PC-3 (cell line): ENCODE results near the gene PLPPR2. TPM values are rescaled to one million over a fixed set of nuclear protein-coding genes. Genes with fewer than 3 reads are reported as not detected.

Experiments used
- ATAC-seq: fragments of 200-7000 bp; cut with Tn5 transposase; 2 replicates; pipeline ENCODE4 v1.9.1; 2020; ENCODE audit warnings: mild to moderate bottlenecking, moderate library complexity
- BruUV-seq: library from RNA; stranded (reverse); fragments of 400-500 nt; replicated peaks from 2 replicates; lab custom pipeline; 2021; lab: Mats Ljungman, UMichigan
- CTCF ChIA-PET: fragments of 300-600 bp; sonication (Branson Sonifier 250); formaldehyde crosslinking; loops from one replicate; lab custom pipeline; 2022; ENCODE audit warnings: antibody characterized with exemption; lab: Charles Lee
- POLR2A ChIA-PET: fragments of 300-600 bp; sonication (Branson Sonifier 250); formaldehyde crosslinking; loops from one replicate; lab custom pipeline; 2022; ENCODE audit warnings: antibody characterized with exemption; ENCODE audit not compliant: unreplicated experiment; lab: Charles Lee
- DNase-seq: peaks from one replicate; pipeline ENCODE4 v3.0.0-alpha.2; 2015
- H2AFZ ChIP-seq: fragments of 300-600 bp; sonication (generic); 2 replicates; pipeline ENCODE4 v1.6.0; 2016; ENCODE audit warnings: antibody characterized with exemption, low read length
- H3F3A ChIP-seq: fragments of 300-600 bp; sonication (generic); one replicate; pipeline ENCODE4 v1.6.0; 2017; ENCODE audit warnings: antibody characterized with exemption, low read length, control low read depth, mild to moderate bottlenecking; ENCODE audit not compliant: unreplicated experiment
- H3K27ac ChIP-seq: fragments of 300-600 bp; sonication (generic); 2 replicates; pipeline ENCODE4 v1.5.1; 2016; ENCODE audit warnings: mild to moderate bottlenecking, low read length
- H3K27me3 ChIP-seq: fragments of 300-600 bp; sonication (generic); 2 replicates; pipeline ENCODE4 v1.6.1; 2016; ENCODE audit warnings: low read length, mixed read lengths
- H3K36me3 ChIP-seq: fragments of 300-600 bp; sonication (generic); 2 replicates; pipeline ENCODE4 v1.6.1; 2016; ENCODE audit warnings: low read depth, mixed run types, low read length, mixed read lengths
- H3K4me1 ChIP-seq: fragments of 300-600 bp; sonication (generic); 2 replicates; pipeline ENCODE4 v1.5.1; 2016; ENCODE audit warnings: low read length; ENCODE audit not compliant: insufficient read depth
- H3K4me2 ChIP-seq: fragments of 300-600 bp; sonication (generic); 2 replicates; pipeline ENCODE4 v1.6.0; 2016; ENCODE audit warnings: low read length
- H3K4me3 ChIP-seq: fragments of 300-600 bp; sonication (generic); 2 replicates; pipeline ENCODE4 v1.5.1; 2016; ENCODE audit warnings: mild to moderate bottlenecking, low read length, mixed read lengths
- H3K79me2 ChIP-seq: fragments of 300-600 bp; sonication (generic); 2 replicates; pipeline ENCODE4 v1.6.1; 2017; ENCODE audit warnings: low read length, mixed read lengths
- H3K9ac ChIP-seq: fragments of 300-600 bp; sonication (generic); 2 replicates; pipeline ENCODE4 v1.6.0; 2016; ENCODE audit warnings: mild to moderate bottlenecking, low read length
- H3K9me2 ChIP-seq: fragments of 300-600 bp; sonication (generic); replicated peaks from 2 replicates; pipeline ENCODE4 v1.6.1; 2016; ENCODE audit warnings: mixed run types, low read length, mixed read lengths
- H3K9me3 ChIP-seq: fragments of 300-600 bp; sonication (generic); 2 replicates; pipeline ENCODE4 v1.6.1; 2016; ENCODE audit warnings: low read length, mixed read lengths
- H4K20me1 ChIP-seq: fragments of 300-600 bp; sonication (generic); 2 replicates; pipeline ENCODE4 v1.6.1; 2016; ENCODE audit warnings: low read length, mixed read lengths
- EZH2 ChIP-seq: fragments of 300-600 bp; sonication (generic); IDR thresholded peaks from one replicate; pipeline ENCODE4 v1.6.1; 2017; ENCODE audit warnings: antibody characterized with exemption, mild to moderate bottlenecking, low read length; ENCODE audit not compliant: unreplicated experiment
- EZH2phosphoT487 ChIP-seq: fragments of 300-600 bp; sonication (generic); IDR thresholded peaks from 2 replicates; pipeline ENCODE4 v1.6.1; 2018; ENCODE audit warnings: mild to moderate bottlenecking, antibody characterized with exemption, low read length, borderline replicate concordance
- intact Hi-C: fragments of 100-400 bp; cut with micrococcal nuclease; formaldehyde crosslinking; loops from 2 replicates; pipeline ENCODE4 v1.9.0; 2023
- total RNA-seq: library from RNA; depleted of rRNA; stranded (reverse); fragments of >200 nt; gene quantifications from 2 replicates; pipeline ENCODE4 v1.2.3, GENCODE V29; 2014
- TF ChIP-seq, protein P1 (sequence below): fragments of 300-600 bp; sonication (generic); conservative IDR thresholded peaks from 2 replicates; pipeline ENCODE4 v1.5.1; 2017; ENCODE audit warnings: antibody characterized with exemption, low read depth, mild to moderate bottlenecking, low read length

PLPPR2 gene
- total RNA-seq, 1 experiment from 2014 or later: 38.0 TPM

DNA sequence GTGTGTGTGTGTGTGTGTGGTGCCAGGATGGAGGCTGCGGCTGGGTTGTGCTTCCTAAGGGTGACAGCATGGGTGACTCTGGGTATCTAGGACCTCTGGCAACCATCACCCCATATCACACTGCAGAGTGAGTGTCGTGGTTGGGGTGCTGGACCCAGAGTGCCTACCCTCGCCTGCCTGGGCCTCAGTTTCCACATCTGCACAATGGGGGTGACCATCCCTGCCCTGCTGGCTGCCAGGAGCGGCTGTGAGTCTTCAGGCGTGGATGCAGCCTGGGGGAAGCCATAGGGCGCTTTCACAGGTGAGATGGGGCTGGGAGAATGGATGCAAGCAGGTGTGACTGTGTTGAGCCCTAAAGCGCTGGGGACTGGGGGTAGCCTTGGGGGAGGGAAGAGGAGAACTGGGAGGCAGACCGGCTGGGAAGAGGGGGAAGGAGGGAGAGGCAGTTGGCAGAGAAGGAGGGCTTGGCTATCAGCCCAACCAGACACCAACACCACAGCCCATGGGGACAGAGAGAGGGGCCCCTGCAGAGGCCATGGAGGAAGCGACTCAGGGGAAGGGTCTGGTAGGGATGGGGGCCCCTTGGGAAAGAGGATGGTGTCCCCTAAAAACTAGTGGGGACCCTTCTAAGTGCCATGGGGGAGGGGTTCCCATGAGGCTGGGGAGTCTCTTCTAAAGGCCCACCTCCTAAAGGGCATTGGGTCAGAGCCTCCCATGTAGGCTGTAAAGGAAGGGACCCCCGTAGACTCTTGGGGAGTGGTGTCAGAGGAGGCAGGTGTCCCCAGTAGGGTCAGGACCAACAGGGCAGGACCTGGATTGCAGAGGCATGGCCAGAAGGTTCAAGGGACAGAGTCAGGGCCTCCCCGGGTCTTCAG, 1.7 kb downstream of the PLPPR2 start:
- H3K4me1 ChIP-seq: peaks cover 8% of the 10 kb centered on the region
- no peak for DNase-seq
- H3K9me3 ChIP-seq: no peaks in the 10 kb centered on the region
- no peaks in the 10 kb centered on the region for H3K9me2 ChIP-seq
- no peaks in the 10 kb centered on the region for H3F3A ChIP-seq
- H3K27ac ChIP-seq: no peak overlapping the region
- BruUV-seq: no TSS peak
- intact Hi-C loops: no loop called here
- no peaks in the 10 kb centered on the region; the same call in 1 of the 2 replicates for H3K36me3 ChIP-seq
- TF ChIP-seq EZH2phosphoT487: no peak
- H4K20me1 ChIP-seq: peaks cover 4% of the 10 kb centered on the region; the same call in 1 of the 2 replicates
- peak overlapping the region; percentile 100; the same call in 1 of the 2 replicates for H3K4me2 ChIP-seq
- peaks cover 13% of the 10 kb centered on the region for H3K79me2 ChIP-seq
- no peak overlapping the region for H2AFZ ChIP-seq
- peak overlapping the region; percentile 90; the same call in 1 of the 2 replicates for H3K4me3 ChIP-seq
- ChIA-PET POLR2A (no interaction called here), CTCF (no interaction called here)
- H3K9ac ChIP-seq: no peak overlapping the region
- no peaks in the 10 kb centered on the region for H3K27me3 ChIP-seq
- no peak for ATAC-seq

DNA sequence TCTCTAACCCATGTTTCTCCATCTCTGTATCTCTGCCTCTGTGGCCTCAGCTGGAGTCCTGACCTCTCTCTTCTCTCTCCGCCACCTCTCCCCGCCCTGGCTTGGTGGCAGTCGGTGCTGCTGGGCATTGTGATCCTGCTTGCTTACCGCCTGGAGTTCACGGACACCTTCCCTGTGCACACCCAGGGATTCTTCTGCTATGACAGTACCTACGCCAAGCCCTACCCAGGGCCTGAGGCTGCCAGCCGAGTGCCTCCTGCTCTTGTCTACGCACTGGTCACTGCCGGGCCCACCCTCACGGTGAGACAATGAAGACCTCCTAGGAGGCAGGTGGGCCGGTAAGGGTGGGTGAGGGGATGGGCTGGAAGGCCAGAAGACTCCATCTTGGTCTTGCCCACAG, 4.2 kb downstream of the PLPPR2 start:
- Histone ChIP-seq H3K9ac (no peak overlapping the region), H3K4me1 (peaks cover 8% of the 10 kb centered on the region), H4K20me1 (peaks cover 4% of the 10 kb centered on the region; the same call in 1 of the 2 replicates), H2AFZ (no peak overlapping the region), H3K9me2 (no peaks in the 10 kb centered on the region), H3K27me3 (no peaks in the 10 kb centered on the region), H3K36me3 (peaks cover 3% of the 10 kb centered on the region; the same call in 1 of the 2 replicates), H3K27ac (no peak overlapping the region), H3F3A (no peaks in the 10 kb centered on the region), H3K4me2 (no peak overlapping the region), H3K79me2 (peaks cover 13% of the 10 kb centered on the region), H3K4me3 (no peak overlapping the region), H3K9me3 (no peaks in the 10 kb centered on the region)
- no TSS peak for BruUV-seq
- TF ChIP-seq EZH2: no peak
- TF ChIP-seq, protein P1, sequence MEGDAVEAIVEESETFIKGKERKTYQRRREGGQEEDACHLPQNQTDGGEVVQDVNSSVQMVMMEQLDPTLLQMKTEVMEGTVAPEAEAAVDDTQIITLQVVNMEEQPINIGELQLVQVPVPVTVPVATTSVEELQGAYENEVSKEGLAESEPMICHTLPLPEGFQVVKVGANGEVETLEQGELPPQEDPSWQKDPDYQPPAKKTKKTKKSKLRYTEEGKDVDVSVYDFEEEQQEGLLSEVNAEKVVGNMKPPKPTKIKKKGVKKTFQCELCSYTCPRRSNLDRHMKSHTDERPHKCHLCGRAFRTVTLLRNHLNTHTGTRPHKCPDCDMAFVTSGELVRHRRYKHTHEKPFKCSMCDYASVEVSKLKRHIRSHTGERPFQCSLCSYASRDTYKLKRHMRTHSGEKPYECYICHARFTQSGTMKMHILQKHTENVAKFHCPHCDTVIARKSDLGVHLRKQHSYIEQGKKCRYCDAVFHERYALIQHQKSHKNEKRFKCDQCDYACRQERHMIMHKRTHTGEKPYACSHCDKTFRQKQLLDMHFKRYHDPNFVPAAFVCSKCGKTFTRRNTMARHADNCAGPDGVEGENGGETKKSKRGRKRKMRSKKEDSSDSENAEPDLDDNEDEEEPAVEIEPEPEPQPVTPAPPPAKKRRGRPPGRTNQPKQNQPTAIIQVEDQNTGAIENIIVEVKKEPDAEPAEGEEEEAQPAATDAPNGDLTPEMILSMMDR: no peak
- TF ChIP-seq EZH2phosphoT487: no peak
- DNase-seq (no peak), ATAC-seq (no peak)
- POLR2A ChIA-PET: no interaction called here
- CTCF ChIA-PET: no interaction called here
- intact Hi-C loops: no loop called here

DNA sequence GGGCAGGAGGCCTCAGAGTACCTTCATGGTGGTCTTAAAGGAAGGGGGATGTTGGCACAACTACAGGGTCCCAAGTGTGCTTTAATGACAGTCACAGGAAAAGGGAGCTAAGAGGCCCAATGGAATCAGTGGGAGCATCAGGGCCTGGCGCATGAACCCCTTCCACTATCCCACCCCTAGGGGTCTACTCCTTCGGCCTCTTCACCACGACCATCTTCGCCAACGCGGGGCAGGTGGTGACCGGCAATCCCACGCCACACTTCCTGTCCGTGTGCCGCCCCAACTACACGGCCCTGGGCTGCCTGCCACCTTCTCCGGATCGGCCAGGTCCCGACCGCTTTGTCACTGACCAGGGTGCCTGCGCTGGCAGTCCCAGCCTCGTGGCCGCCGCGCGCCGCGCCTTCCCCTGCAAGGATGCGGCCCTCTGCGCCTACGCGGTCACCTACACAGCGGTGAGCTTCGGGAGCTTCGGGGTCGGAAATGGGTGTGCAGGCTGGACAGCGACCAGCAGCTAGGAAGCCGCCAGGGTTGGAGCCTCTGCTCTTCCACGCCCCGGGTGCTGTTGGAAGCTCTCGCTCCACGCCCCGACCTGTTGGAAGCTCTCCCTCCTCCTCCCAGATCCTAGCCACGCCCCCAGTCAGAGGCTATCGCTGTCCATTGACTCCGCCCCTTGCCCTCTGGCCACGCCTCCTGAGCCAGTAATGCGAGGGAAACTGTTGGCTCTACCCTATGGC, 6.0 kb downstream of the PLPPR2 start:
- BruUV-seq: no TSS peak
- intact Hi-C loops: no loop called here
- H3F3A ChIP-seq: no peaks in the 10 kb centered on the region
- H3K27ac ChIP-seq: no peak overlapping the region
- no peak overlapping the region for H3K4me3 ChIP-seq
- no peak overlapping the region for H2AFZ ChIP-seq
- 0 out of 2 replicates have a peak, but pooled peaks cover under 1% of the 10 kb centered on the region for H4K20me1 ChIP-seq
- no peak overlapping the region for H3K4me2 ChIP-seq
- ATAC-seq (peak; percentile 30; the same call in 1 of the 2 replicates), DNase-seq (no peak)
- H3K4me1 ChIP-seq: peaks cover 3% of the 10 kb centered on the region
- POLR2A ChIA-PET: no interaction called here
- CTCF ChIA-PET: no interaction called here
- H3K27me3 ChIP-seq: no peaks in the 10 kb centered on the region
- no peaks in the 10 kb centered on the region for H3K9me3 ChIP-seq
- H3K36me3 ChIP-seq: peaks cover 3% of the 10 kb centered on the region; the same call in 1 of the 2 replicates
- no peak overlapping the region for H3K9ac ChIP-seq
- H3K9me2 ChIP-seq: no peaks in the 10 kb centered on the region
- TF ChIP-seq, protein P1: no peak
- no peak for TF ChIP-seq EZH2phosphoT487
- TF ChIP-seq EZH2: no peak
- peaks cover 7% of the 10 kb centered on the region for H3K79me2 ChIP-seq
